HG03095 (cell line): ENCODE data around the gene E2F3.

Experiments used
- ATAC-seq: cut with Tn5 transposase; IDR thresholded peaks from one replicate; pipeline ENCODE4 v1.9.1; 2021; ENCODE audit warnings: moderate library complexity; ENCODE audit not compliant: unreplicated experiment

E2F3 gene

GRCh38 chr6:20433321-20433720 lies 31.6 kb downstream of the E2F3 start:
- ATAC-seq, result no peak

GRCh38 chr6:20433929-20434328 lies 32.2 kb downstream of the E2F3 start:
- no peak for ATAC-seq

- ATAC-seq, result no peak
Observed at GRCh38 chr6:20434766-20435165, 33.1 kb downstream of the E2F3 start.

- ATAC-seq, result no peak
Observed at GRCh38 chr6:20436719-20437118, 35.0 kb downstream of the E2F3 start.

- ATAC-seq, result no peak
Observed at GRCh38 chr6:20437639-20438038, 36.0 kb downstream of the E2F3 start.

- no peak for ATAC-seq
Observed at GRCh38 chr6:20438462-20439070, 36.9 kb downstream of the E2F3 start.

- ATAC-seq, result no peak
Observed at GRCh38 chr6:20439558-20439957, 37.9 kb downstream of the E2F3 start.

- ATAC-seq, result no peak
Observed at GRCh38 chr6:20440296-20440695, 38.6 kb downstream of the E2F3 start.

GRCh38 chr6:20441236-20441635 lies 39.6 kb downstream of the E2F3 start:
- no peak for ATAC-seq

GRCh38 chr6:20441921-20442320 lies 40.2 kb downstream of the E2F3 start:
- ATAC-seq, result no peak

GRCh38 chr6:20444786-20445271 lies 43.1 kb downstream of the E2F3 start:
- ATAC-seq, result no peak

GRCh38 chr6:20447157-20447556 lies 45.5 kb downstream of the E2F3 start:
- no peak for ATAC-seq

- no peak for ATAC-seq
Observed at GRCh38 chr6:20447581-20448132, 46.0 kb downstream of the E2F3 start.

- ATAC-seq, result no peak
Observed at GRCh38 chr6:20448828-20449227, 47.1 kb downstream of the E2F3 start.

- no peak for ATAC-seq
Observed at GRCh38 chr6:20454204-20454824, 52.6 kb downstream of the E2F3 start.

GRCh38 chr6:20455251-20455940 lies 53.7 kb downstream of the E2F3 start:
- no peak for ATAC-seq

- ATAC-seq, result no peak
Observed at GRCh38 chr6:20458027-20458894, 56.6 kb downstream of the E2F3 start.

GRCh38 chr6:20459682-20460081 lies 58.0 kb downstream of the E2F3 start:
- no peak for ATAC-seq

- no peak for ATAC-seq
Observed at GRCh38 chr6:20461576-20461975, 59.9 kb downstream of the E2F3 start.

- peak; percentile 68 for ATAC-seq
Observed at GRCh38 chr6:20463396-20463795, 61.7 kb downstream of the E2F3 start.

- ATAC-seq, result no peak
Observed at GRCh38 chr6:20464041-20464440, 62.4 kb downstream of the E2F3 start.
